ENCODE results near the gene LIMS1.
A peak's percentile ranks its signal among the peaks of the same experiment; 100 is the strongest.
"Not testable (repeated sequence)": the region's sequence is repeated elsewhere in the genome, so short reads cannot be mapped to it uniquely, and the experiment has no call there.

The LIMS1 gene

GRCh38 chr2:108553209-108553919 is 19.1 kb downstream of the LIMS1 start:
- DNase-seq = no peak

GRCh38 chr2:108554528-108554927 is 20.3 kb downstream of the LIMS1 start:
- no peak for DNase-seq

GRCh38 chr2:108555572-108555971 is 21.3 kb downstream of the LIMS1 start:
- no peak for DNase-seq

- not testable (repeated sequence) for DNase-seq
Measured at GRCh38 chr2:108556581-108556980, 22.3 kb downstream of the LIMS1 start.

GRCh38 chr2:108560241-108560811 is 26.1 kb downstream of the LIMS1 start:
- DNase-seq = no peak

- DNase-seq = no peak
Measured at GRCh38 chr2:108560895-108561530, 26.7 kb downstream of the LIMS1 start.

- DNase-seq = no peak
Measured at GRCh38 chr2:108562274-108562673, 28.0 kb downstream of the LIMS1 start.

GRCh38 chr2:108564510-108564909 is 30.2 kb downstream of the LIMS1 start:
- no peak for DNase-seq

- no peak for DNase-seq
Measured at GRCh38 chr2:108565778-108566375, 31.6 kb downstream of the LIMS1 start.

GRCh38 chr2:108570416-108570815 is 36.1 kb downstream of the LIMS1 start:
- no peak for DNase-seq

GRCh38 chr2:108571286-108571685 is 37.0 kb downstream of the LIMS1 start:
- DNase-seq = no peak

GRCh38 chr2:108573061-108573460 is 38.8 kb downstream of the LIMS1 start:
- DNase-seq = no peak

- no peak for DNase-seq
Measured at GRCh38 chr2:108574332-108574731, 40.1 kb downstream of the LIMS1 start.

- DNase-seq = no peak
Measured at GRCh38 chr2:108575132-108575966, 41.1 kb downstream of the LIMS1 start.

- no peak for DNase-seq
Measured at GRCh38 chr2:108577099-108577498, 42.8 kb downstream of the LIMS1 start.

GRCh38 chr2:108579623-108580022 is 45.4 kb downstream of the LIMS1 start:
- no peak for DNase-seq

GRCh38 chr2:108580050-108580449 is 45.8 kb downstream of the LIMS1 start:
- DNase-seq = no peak

- peak; percentile 79 for DNase-seq
Measured at GRCh38 chr2:108583903-108584520, 49.7 kb downstream of the LIMS1 start.

- no peak for DNase-seq
Measured at GRCh38 chr2:108585436-108585835, 51.2 kb downstream of the LIMS1 start.

- no peak for DNase-seq
Measured at GRCh38 chr2:108586116-108586515, 51.8 kb downstream of the LIMS1 start.

GRCh38 chr2:108586631-108587030 is 52.4 kb downstream of the LIMS1 start:
- no peak for DNase-seq

GRCh38 chr2:108587621-108588020 is 53.4 kb downstream of the LIMS1 start:
- no peak for DNase-seq
